RWPE2 (cell line): ENCODE data around the gene POU2F1.
"Not testable (repeated sequence)": the region's sequence is repeated elsewhere in the genome, so short reads cannot be mapped to it uniquely, and the experiment has no call there.

Source experiments
- ATAC-seq: fragments of 200-7000 bp; cut with Tn5 transposase; 3 replicates; pipeline ENCODE4 v1.9.1; 2021; ENCODE audit warnings: low read depth
- DNase-seq: peaks from one replicate; pipeline ENCODE4 v3.0.0-alpha.2; 2020; ENCODE audit warnings: low spot score
- H3K27ac ChIP-seq: fragments of 450-650 bp; 2 replicates; pipeline ENCODE4 v1.5.1; 2017; ENCODE audit warnings: mild to moderate bottlenecking; ENCODE audit not compliant: poor library complexity, severe bottlenecking
- H3K27me3 ChIP-seq: fragments of 250-450 bp; sonication (Bioruptor Pico); 2 replicates; pipeline ENCODE4 v1.5.1; 2021; ENCODE audit warnings: mild to moderate bottlenecking, moderate library complexity; ENCODE audit not compliant: insufficient read depth, poor library complexity, severe bottlenecking
- H3K36me3 ChIP-seq: fragments of 250-450 bp; sonication (Bioruptor Pico); 2 replicates; pipeline ENCODE4 v1.5.1; 2020; ENCODE audit warnings: low read depth, mild to moderate bottlenecking, moderate library complexity
- H3K4me1 ChIP-seq: fragments of 250-450 bp; sonication (Bioruptor Pico); 2 replicates; pipeline ENCODE4 v1.5.1; 2021; ENCODE audit warnings: mild to moderate bottlenecking, moderate library complexity; ENCODE audit not compliant: insufficient read depth, poor library complexity, severe bottlenecking
- H3K4me3 ChIP-seq: fragments of 250-450 bp; sonication (Bioruptor Pico); 2 replicates; pipeline ENCODE4 v1.5.1; 2021; ENCODE audit warnings: mild to moderate bottlenecking, moderate library complexity; ENCODE audit not compliant: severe bottlenecking
- H3K9me3 ChIP-seq: fragments of 250-450 bp; sonication (Bioruptor Pico); 2 replicates; pipeline ENCODE4 v1.5.1; 2021; ENCODE audit warnings: mild to moderate bottlenecking, moderate library complexity; ENCODE audit not compliant: severe bottlenecking
- CTCF ChIP-seq: fragments of 450-650 bp; IDR thresholded peaks from one replicate; pipeline ENCODE4 v1.5.1; 2017; ENCODE audit warnings: mild to moderate bottlenecking, moderate library complexity; ENCODE audit not compliant: poor library complexity, severe bottlenecking

Gene POU2F1

GRCh38 chr1:167314671-167315070 is 94.0 kb downstream of the POU2F1 start:
- H3K9me3 ChIP-seq, result no peaks in the 10 kb centered on the region
- H3K4me1 ChIP-seq, result no peaks in the 10 kb centered on the region
- DNase-seq (no peak), ATAC-seq (no peak)
- H3K4me3 ChIP-seq, result no peak overlapping the region
- H3K27me3 ChIP-seq, result no peaks in the 10 kb centered on the region
- H3K27ac ChIP-seq, result no peak overlapping the region
- H3K36me3 ChIP-seq, result no peaks in the 10 kb centered on the region
- TF ChIP-seq CTCF, result no peak

GRCh38 chr1:167317463-167317862 is 96.8 kb downstream of the POU2F1 start:
- Histone ChIP-seq H3K4me3 (no peak overlapping the region), H3K27me3 (no peaks in the 10 kb centered on the region), H3K36me3 (no peaks in the 10 kb centered on the region), H3K4me1 (no peaks in the 10 kb centered on the region), H3K27ac (no peak overlapping the region), H3K9me3 (peaks cover 1% of the 10 kb centered on the region)
- DNase-seq, result no peak
- TF ChIP-seq CTCF, result no peak
- ATAC-seq, result no peak

GRCh38 chr1:167319206-167319605 is 98.5 kb downstream of the POU2F1 start:
- not testable (repeated sequence) for H3K9me3 ChIP-seq, DNase-seq, H3K27me3 ChIP-seq, H3K4me1 ChIP-seq, H3K27ac ChIP-seq, H3K4me3 ChIP-seq, ATAC-seq, H3K36me3 ChIP-seq

- Histone ChIP-seq H3K4me1 (no peaks in the 10 kb centered on the region), H3K36me3 (no peaks in the 10 kb centered on the region; the same call in 1 of the 2 replicates), H3K4me3 (no peak overlapping the region), H3K27me3 (no peaks in the 10 kb centered on the region), H3K27ac (no peak overlapping the region), H3K9me3 (peaks cover 8% of the 10 kb centered on the region)
- ATAC-seq (no peak), DNase-seq (no peak)
- no peak for TF ChIP-seq CTCF
Observed at GRCh38 chr1:167322483-167322882, 101.8 kb downstream of the POU2F1 start.

- DNase-seq (no peak), ATAC-seq (no peak)
- H3K36me3 ChIP-seq, result no peaks in the 10 kb centered on the region; the same call in 1 of the 2 replicates
- H3K27ac ChIP-seq, result no peak overlapping the region
- no peaks in the 10 kb centered on the region for H3K27me3 ChIP-seq
- peaks cover 8% of the 10 kb centered on the region for H3K9me3 ChIP-seq
- H3K4me3 ChIP-seq, result no peak overlapping the region
- no peaks in the 10 kb centered on the region for H3K4me1 ChIP-seq
- no peak for TF ChIP-seq CTCF
Observed at GRCh38 chr1:167325151-167325550, 104.5 kb downstream of the POU2F1 start.
